Measurements from ENCODE around the gene SEMA7A. TPM values are rescaled to one million over a fixed set of nuclear protein-coding genes. Genes with fewer than 3 reads are reported as not detected.

SEMA7A gene
- polyA plus RNA-seq, 5 donors: 4.2 to 7.1 (median 6.1) TPM

DNA sequence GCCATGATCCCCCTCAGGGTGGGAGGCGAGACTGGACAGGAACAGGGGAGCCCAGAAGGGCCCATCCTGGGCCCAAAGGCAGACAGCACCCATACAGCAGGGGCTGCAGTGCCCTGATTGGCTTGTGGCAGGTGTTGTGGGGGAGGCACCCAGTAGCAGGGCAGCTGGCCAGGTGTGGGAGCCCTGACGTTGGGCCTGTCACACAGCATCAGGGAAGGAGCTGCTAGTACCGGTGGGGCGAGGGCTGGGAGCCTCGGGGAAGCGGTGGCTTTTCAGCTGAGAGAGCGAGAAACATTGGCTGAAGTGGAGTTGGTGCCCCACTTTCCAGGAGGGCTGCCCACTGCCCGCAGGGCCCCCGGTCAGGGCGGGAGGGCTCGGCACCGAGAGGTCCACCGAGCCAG is 46.6 kb downstream of the SEMA7A start:
- no peak for DNase-seq

DNA sequence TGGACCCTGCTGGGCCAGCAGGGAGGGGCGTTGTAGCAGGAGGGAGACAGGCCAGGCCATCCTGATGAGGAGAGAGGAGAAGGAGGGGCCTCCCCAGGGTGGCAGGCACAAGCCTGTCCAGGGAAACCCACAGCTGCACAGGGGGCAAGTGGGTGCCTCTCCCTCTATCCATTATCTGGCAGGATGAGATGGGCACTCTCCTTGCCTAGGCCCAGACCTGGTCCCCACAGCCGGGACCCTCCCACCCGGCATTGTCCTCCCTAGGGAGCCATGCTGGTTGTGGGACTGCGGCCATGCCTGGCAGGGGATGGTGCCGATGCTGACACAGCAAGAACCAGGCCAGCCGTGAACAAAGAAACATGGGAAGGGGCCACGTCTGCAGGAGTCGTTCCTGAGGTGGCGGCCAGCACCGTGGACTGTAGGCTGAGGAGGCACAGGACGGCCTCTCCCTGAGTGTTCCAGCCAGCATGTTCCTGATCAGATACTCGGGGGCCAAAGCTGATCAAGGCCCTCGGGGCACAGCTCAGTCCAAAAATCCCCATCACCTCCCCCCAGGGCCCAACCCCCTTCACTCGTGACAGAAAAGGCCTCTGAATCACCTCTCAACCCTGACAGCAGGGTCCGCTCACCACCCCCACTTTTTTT is 47.1 kb downstream of the SEMA7A start:
- DNase-seq: no peak

DNA sequence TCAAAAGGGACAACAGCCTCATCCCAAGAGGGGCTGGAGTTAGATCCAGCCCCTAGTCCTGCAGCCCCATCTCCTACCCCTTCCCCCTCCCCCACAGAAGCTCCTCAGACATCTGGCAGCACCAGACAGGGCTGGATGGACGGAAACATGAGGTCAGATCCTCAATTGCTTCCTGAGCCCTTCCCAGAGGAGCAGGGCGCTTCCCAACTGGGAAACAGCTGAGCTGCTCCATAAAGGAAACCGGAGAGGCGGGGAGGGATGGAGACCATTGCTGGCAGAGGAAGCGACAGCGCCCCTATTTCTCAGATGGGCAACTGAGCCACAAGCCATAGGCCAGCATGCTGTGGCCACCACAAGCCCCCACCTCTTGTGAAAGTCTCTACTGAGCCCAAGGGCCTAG is 48.0 kb downstream of the SEMA7A start:
- DNase-seq: no peak

DNA sequence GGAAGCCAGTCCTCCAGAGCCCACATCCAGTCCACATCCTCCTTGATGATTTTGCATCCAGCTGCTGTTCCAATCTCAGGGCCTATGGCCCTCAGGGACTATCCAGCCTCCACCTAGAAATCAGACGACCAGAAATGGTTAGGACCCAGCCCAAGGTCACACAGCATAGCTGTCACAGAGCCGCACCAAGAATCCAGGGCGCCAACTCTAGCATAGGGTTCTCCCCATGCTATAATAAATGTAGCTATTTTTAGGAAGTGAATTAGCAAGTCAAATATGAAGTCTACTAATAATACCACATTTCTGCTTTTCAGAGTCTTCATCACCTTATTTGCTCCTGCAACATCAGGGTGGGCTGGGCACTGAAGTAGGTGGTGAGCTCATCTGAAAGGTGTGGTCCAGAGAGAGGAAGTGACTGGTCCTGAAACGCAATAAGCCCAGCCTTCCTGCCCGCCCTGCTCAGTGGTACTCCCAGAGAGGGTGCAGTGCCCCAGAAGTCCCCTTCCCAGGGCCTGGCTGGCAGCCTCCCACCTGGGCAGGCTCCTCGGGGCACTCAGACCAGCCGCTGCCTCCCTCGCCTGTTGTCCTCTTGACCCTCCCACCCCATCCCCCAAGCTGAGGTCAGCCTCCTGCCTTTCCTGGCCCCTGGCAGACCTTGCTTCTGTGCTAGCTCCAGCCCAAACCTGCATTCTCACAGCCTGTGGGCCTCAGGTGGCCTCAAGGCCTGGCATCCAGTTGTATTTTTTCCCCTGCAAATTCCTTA is 48.7 kb downstream of the SEMA7A start:
- DNase-seq: no peak

DNA sequence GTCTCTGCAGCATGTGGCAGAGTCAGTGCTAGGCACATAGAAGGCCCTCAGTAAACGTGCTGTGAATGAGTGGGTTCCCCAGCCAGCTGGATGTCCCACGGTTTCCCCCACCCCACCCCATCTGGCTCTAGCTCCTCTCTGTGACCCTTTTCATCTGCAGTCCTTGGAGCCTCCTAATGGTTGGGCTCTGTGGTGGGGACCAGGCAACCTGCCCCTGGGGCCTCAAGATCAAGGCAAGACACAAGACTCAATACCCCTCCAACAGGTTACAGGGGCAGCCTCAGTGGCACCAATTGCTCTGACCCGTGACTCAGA is 49.2 kb downstream of the SEMA7A start:
- no peak for DNase-seq

DNA sequence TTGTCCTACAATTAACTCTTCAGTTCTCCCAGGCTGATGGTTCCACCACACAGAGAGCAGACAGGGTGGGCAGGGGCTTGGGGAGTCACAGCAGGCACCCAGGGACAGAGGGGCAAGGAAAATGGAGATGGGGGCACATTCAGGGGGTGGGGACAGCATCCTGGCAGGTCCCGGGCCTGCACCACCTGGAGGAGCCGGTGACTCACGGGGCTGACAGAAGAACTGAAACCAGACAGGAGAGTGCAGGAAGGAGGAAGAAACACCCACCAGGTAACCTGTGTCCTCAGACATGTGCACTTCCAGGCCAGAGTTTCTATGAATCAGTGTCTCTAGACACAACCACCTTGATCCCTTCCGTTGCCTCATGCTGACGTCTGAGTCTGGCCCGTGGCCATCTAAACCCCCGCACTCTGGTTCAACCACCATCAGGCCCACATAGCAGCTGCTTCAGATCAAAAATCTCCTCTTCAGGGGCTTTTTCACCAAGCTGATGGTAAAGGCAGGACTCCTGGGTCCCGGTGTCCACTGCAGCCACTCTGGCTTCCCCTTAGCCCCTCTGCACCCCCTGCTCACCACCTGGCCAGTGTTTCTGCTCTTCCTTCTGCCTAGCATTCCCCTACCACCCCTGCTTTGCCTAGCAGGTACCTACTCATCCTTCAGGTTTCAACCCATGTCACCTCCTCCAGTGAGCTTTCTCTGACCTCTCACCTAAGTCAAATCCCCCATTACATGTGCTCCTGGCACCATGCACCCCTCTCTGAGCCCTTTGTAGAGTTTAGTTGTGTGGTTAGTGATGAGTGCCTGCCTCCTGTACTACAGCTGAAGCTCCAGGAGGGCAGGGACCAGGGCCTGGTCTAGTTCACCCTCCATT is 49.8 kb downstream of the SEMA7A start:
- DNase-seq: no peak

DNA sequence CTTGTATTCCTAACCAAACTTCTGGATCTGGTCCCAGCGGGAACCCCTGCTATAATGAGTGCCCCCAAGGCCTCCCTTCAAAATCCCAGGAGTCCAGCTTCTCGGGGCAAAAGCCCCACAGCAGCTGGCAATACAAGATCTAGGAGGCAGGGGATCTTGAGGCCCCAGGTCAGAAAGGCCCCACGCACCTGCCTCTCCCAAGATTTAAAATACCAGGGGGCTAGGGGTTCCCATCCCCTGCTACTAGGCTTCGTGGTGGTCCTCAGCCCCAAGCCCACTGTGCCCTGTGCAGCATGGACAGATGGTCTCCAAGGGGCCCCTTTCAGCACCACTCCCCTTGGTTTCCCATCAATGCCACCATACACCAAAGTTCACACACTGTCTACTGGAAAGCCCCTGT is 50.5 kb downstream of the SEMA7A start:
- DNase-seq: no peak

DNA sequence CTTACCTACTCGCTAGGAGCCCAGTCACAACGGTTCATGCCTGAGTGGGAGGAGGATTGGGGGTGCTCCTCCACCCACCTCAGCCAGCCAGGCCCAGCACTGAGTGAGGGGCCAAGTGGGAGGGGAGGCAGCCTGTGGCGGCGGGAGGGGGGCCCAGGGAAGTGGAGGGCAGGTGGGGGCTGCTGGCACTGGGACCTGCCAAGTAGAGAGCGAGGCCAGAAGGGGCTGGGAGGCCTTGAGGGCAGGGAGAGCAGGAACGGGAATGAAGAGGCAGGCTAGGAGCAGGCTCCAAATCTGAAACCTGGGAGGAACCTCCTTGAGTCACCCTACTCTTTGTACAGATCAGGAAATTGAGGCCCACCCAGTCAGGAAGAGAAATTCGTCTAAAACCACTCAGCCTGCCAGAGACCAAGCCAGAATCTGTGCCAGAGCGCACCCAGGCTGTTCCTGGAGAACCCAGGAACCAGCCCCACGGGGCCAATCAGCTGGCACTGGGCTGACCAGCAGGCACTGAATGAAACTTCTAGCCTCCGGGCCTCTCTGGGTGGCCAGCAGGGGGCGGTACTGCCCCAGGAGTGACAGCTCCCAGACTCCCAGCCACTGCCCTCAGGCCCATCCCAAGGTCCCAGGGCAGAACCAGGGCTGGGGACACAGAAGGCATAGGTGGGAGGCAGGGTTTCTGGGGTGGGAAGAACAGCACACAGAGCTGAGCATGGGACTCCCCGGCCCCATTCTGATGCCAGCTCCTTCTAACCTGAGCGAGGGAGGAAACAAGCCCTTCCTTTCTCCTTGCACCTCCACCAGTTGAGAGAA is 51.5 kb downstream of the SEMA7A start:
- peak; percentile 58 to 75 for DNase-seq

DNA sequence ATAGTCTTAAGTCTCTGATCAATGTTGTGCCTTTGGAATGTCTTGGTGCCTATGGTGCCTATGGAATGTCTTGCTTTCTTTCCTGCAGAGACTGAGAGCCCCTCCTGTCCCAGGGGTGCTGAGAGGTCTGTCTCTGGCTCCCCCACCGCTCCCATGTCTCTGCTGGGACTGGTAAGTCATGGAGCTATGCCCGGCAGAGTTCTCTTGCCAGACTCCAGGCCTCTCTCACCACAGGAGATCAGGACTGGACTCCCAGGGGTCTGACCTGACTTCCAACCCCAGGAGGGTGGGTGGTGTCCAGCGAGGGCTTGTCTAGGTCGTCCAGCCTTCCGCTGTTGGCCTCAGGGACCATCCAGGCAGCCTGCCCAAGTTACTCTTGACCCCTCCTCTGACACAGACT is 52.3 kb downstream of the SEMA7A start:
- no peak for DNase-seq

DNA sequence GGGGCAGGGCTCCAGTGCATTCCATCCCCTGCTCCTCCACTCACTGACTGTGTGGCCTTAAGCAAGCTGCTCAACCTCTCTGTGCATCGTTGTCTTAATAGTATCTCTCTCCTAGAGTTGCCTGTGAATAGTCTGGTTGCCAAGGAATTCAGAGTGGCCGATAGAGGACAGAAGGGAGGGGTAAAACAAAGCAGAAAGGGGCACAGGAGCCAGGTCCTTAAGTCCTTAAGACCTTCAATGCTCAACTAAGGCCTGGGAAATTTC is 52.6 kb downstream of the SEMA7A start:
- no peak for DNase-seq

DNA sequence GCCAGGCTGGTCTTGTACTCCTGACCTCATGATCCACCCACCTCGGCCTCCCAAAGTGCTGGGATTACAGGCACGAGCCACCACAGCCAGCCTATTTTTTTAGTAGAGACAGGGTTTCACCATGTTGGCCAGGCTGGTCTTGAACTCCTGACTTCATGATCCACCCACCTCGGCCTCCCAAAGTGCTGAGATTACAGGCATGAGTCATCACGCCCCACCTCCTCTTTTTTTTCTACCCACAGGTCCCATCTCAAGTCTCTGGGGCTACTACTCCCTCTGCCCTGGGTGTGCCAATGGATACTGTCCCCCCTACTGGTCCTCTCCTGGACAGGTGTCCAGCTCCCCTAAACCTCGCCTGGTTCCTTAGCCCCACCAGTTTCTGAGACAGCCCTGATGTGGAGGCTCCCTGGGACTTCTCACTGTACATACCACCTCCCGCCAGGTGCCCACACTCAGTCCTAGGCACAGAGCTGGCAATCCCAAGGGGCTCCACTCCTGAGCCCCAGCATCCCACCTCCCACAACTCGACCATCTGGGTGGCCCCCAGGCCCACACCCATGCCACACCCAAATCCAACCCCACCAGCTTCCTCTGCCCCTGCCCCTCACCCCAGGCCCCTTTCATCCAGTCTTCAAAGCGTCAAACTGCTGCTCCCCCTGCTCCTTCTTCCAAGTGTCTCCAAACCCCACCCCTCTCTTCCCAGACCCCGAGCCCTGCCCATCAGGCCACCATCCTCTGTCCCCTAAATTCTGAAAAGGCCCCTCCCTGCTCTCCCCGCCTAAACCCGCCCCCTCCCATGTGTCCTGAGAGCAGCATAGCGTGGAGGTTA is 53.2 kb downstream of the SEMA7A start:
- no peak for DNase-seq

DNA sequence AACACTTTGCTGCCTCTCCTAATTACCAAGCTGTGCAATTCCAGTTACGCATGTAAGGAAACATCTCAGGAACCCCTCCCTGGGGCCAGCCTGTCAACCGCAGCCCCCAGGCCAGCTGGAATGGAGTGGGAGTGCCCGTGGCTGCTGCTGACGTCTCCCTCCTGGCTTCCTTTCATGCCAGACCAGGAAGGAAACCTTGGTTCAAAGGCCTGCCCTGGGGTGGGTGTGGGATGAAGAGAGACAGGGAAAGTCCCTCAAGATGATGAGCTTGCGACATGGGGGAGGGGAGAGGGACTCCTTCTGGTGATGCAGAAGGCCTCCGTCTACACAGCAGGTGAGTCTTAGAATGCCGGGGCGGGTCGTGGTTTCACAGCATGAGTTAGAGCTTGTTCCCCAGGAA is 54.9 kb downstream of the SEMA7A start:
- no peak for DNase-seq

DNA sequence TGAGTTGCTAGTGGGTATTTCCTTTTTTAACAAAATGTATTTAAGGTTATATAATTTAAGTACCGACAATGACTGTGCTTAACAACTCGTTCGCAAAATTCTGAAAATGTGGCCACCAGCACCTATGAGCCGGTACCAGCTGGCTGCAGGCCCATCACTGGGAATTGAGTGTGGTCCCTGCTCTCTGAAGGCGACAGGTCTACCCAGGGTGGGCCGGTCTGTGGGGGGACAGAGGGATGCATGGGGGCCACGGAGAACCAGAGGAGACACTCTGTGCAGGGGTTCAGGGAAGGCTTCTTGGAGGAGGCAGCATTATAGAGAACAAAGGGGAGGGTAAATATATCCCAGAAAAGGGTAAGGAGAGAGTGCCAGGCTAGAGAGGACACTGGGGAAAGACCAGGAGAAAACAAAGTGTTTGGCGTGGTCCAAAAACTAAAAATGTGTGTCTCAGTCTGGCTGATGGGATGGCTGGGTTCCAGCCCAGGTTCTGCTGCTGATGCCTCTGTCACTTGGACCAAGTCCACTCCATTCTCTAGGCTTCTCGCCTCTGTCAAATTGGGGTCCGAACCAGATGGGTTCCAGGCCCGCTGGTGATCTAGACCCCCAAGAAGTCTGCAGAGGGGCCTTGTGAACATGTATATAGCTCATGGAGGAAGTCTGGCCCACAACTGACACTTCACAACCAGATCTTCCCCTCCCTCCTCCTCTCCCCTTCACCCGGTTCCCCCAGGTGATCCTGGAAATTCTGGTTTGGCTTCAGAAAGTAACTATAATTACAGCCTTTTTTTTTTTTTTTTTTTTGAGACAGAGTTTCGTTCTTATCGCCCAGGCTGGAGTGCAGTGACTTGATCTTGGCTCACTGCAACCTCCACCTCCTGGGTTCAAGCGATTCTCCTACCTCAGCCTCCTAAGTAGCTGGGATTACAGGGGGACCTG is 55.7 kb downstream of the SEMA7A start:
- DNase-seq: no peak

DNA sequence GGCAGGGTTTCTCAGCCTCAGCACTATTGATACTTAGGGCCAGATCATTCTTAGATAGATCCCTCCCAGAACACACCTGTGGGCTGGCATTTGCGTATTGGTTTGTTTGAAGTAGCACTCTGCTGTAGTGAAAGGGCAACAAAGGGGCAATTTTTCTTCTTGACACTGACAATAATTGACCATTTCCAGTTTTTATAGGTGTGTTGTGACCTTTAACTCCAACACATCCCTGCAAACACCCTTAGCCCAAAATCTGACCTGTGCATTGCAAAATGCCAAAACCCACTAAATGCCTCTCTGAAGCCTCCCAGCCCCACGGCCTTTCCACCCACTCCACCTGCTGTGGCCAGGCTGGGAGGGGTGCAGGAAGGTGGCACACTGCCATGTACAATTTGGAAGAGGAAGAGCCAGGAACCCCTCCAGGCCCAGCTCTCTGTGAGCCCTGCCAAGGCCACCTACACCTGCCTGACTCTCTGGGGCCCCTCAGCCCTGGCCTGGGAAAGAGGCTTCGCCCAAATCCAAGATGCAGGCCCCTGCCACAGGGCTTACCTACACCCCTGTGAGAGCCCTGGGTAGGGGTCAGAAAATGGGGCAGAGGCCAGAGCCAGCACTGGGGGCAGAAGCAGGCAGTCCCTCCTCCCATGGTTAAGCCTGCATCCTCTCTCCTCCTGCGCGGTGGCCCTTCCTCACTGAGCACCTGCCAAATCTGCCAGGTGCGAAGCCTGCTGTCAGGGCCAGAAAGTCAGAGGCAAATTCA is 56.8 kb downstream of the SEMA7A start:
- DNase-seq: no peak

DNA sequence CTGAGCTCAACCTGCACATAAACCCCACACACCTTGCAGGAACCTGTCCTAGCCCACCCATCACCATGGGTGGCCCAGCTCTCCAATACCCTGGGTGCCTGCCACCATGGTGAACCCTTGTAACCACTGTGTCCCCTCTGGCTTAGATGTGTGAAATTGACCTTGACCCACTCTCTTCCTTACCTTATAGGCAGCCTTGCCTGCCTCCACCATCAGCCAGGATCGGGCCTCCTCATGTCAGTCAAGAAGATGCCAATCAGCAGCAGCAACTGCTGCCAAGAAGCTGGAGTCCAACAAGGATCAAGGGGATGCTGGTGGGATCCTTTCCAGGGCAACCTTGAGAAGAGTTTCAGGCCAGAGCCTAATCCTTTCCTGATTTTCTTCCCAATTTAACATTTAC is 57.5 kb downstream of the SEMA7A start:
- no peak for DNase-seq

DNA sequence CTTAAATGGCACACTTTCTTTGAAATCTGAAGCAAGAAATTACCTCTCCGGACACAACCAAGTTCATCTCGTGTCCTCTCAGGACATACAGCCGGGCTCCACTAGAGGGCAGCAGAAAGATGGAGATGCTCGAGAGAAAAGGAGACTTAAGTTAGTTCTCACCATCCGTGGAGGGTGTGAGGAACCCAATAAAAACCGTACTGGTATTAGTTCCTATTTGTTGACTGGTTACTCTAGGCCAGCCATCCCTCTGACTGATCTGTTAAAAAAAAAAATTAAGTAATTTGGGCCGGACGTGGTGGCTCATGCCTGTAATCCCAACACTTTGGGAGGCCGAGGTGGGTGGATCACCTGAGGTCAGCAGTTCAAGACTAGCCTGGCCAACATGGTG is 58.5 kb downstream of the SEMA7A start:
- peak in 1 of 2 donors; percentile 58 for DNase-seq

DNA sequence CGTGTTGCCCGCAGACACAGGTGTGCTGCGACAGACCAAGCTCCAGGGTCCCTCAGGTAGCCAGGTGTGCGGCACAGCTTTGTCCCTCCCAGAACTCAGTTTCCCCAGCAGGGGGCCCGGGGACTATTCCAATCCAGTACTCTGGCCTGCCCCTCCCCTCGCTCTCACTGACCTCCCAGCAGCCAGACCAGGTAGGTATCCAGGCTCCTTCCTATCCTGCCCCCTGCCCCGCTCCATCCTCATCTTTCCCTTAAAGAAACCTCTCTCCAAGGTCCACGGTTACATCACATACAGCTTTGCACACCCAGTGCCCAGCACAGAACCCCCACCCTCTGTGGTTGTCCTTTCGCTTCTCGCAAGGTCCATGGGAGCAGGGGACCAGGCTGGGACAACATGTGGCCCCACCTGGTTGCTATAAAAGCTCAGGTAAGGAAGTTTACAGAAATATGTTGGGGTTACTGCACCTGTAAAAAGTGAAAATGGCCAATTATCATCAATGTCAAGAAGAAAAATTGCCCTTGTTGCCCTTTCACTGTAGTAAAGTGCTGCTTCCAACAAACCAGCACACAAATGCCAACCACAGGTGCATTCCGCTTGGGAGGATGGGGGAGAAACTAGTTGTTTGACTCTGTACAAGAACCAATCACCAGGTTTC is 59.0 kb downstream of the SEMA7A start:
- no peak for DNase-seq

DNA sequence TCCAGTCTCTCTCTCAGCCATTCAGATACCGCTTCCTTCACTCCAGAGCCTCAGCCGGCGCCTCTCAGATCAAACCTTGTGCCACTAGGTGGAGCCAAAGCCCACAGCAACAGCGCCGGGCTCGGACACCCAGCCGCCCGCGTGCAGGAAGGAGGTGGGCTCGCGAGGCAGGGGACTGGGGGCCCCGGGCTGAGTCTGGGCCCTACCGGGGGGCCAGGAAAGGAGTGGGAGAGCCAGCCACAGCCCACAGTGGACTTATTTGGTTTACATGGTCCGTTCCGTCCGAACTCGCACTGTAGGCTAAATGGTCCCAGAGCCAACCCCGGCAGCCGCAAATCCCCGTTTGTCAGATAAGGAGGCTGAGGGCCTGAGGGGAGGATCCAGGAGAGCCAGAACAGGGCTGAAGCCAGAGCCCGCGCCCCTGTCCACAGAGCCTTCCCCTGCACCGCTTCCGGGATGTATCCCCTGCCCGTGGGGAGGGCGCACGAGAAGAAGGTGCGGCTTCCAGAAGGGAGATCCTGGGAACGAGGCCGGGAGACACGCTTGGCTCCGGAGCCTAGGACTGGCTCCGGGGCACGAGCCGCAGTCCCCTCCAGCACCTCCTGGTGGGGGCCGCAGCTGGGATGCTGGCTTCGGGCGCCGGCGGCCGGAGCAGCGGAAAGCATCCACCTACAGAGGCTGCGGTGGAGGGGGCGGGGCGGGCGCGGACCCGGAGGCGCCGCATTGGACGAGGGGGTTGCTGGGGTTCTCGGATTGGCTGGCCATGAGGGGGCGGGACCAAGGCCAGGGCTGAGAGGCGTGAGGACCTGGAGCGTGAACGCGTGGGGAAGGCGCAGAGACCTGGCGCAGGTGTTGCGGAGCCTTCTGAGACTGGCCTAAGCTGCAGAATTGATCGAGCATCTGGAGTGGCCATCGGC is 59.8 kb downstream of the SEMA7A start:
- DNase-seq: peak; percentile 78 to 80

All from right lung (tissue), 5 donors.